Fibroblast of villous mesenchyme (primary cell): Measurements from ENCODE around the gene TTI1. TPM values are rescaled to one million over a fixed set of nuclear protein-coding genes. Genes with fewer than 3 reads are reported as not detected.

ENCODE experiments used
- DNase-seq: peaks from one replicate; pipeline ENCODE4 v3.0.0-alpha.2; 2010; ENCODE audit warnings: low read depth
- H3K4me3 ChIP-seq: 2 replicates; pipeline ENCODE4 v1.5.1; 2011; ENCODE audit warnings: low read depth, mild to moderate bottlenecking, low read length
- CTCF ChIP-seq: IDR thresholded peaks from 2 replicates; pipeline ENCODE4 v1.5.1; 2012; ENCODE audit warnings: low read depth, mild to moderate bottlenecking, low read length; ENCODE audit not compliant: insufficient read depth
- total RNA-seq: library from RNA; depleted of rRNA; stranded (reverse); fragments of >200 nt; gene quantifications from 2 replicates; pipeline ENCODE4 v1.2.3, GENCODE V29; 2012

TTI1 gene
- total RNA-seq, 1 donor, result 24.2 TPM

GRCh38 chr20:37999526-38000263 lies 33.6 kb downstream of the TTI1 start:
- no peak for DNase-seq
- no peak for TF ChIP-seq CTCF
- H3K4me3 ChIP-seq, result no peak overlapping the region

- H3K4me3 ChIP-seq, result no peak overlapping the region
- no peak for DNase-seq
- TF ChIP-seq CTCF, result no peak
These were observed 35.7 kb downstream of the TTI1 start for GRCh38 chr20:37997516-37997915.

GRCh38 chr20:37995856-37996605 lies 37.2 kb downstream of the TTI1 start:
- DNase-seq, result no peak
- no peak overlapping the region for H3K4me3 ChIP-seq
- no peak for TF ChIP-seq CTCF

GRCh38 chr20:37994512-37994911 lies 38.7 kb downstream of the TTI1 start:
- H3K4me3 ChIP-seq, result no peak overlapping the region
- no peak for TF ChIP-seq CTCF
- peak; percentile 57 for DNase-seq

- TF ChIP-seq CTCF, result peak; percentile 56
These were observed 40.4 kb downstream of the TTI1 start for GRCh38 chr20:37992802-37993409.

GRCh38 chr20:37991908-37992307 lies 41.3 kb downstream of the TTI1 start:
- no peak for DNase-seq
- no peak overlapping the region for H3K4me3 ChIP-seq
- TF ChIP-seq CTCF, result no peak

More at GRCh38 chr20:37992802-37993409, 40.4 kb downstream of the TTI1 start:
- DNase-seq, result peak; percentile 87
- no peak overlapping the region for H3K4me3 ChIP-seq
